ENCODE data around the gene TXNDC17. TPM values are rescaled to one million over a fixed set of nuclear protein-coding genes. Genes with fewer than 3 reads are reported as not detected.

TXNDC17 gene
- total and polyA plus RNA-seq, 2 experiments from 2014 or later, result 128 to 467 TPM

DNA sequence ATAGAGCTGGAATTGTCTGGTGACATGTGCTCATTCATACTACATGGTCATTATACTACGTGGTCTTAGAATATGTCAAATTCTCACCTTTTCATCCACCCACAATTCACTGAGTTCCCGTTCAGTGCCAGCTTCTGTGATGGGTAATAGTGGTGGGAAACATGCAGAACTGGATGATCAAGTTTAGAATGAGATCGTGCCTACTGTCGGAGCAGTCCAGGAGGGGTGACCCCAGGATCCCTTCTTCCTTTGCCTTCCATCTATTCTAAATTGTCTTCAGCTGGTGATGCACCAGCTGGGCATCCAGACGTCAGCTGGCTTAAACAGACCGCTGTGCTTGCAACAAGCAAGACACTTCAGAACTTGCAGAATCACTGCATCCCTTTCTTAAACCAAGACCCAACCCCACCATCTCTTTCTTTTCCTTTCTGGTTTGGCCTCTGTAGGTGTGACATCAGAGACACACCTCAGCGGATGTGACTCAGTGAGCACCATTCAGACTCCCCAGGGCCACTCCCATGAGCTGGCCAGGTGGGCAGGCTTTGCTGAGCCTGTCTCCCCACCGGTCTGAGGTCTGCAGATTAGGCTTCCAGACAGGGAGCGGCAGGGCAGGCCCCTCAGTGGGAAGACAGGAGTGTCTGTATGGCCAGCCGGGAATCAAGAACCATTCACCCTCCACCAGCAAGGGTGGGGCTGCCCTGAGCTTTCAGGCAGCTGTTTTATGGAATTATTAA, 28.8 kb downstream of the TXNDC17 start:
- DNase-seq (ENCODE audit: low read depth in 1 of 2, low spot score in 1 of 2), result no peak
- no peak for TF ChIP-seq CTCF (IDR thresholded peaks at IDR 0.05; ENCODE audit: low read depth, low read length)
- Histone ChIP-seq H3K27ac (no peak overlapping the region), H3K27me3 (no peaks in the 10 kb centered on the region), H3K9me3 (ENCODE audit: low read depth) (no peaks in the 10 kb centered on the region), H3K4me1 (ENCODE audit: low read depth) (no peaks in the 10 kb centered on the region), H3K4me3 (no peak overlapping the region), H3K36me3 (no peaks in the 10 kb centered on the region)

GRCh38 chr17:6670571-6670970, 29.7 kb downstream of the TXNDC17 start:
- TF ChIP-seq CTCF (IDR thresholded peaks at IDR 0.05; ENCODE audit: low read depth, low read length), result no peak
- Histone ChIP-seq H3K4me3 (no peak overlapping the region), H3K36me3 (no peaks in the 10 kb centered on the region), H3K27ac (no peak overlapping the region), H3K9me3 (ENCODE audit: low read depth) (no peaks in the 10 kb centered on the region), H3K4me1 (ENCODE audit: low read depth) (no peaks in the 10 kb centered on the region), H3K27me3 (no peaks in the 10 kb centered on the region)
- no peak for DNase-seq (ENCODE audit: low read depth in 1 of 2, low spot score in 1 of 2)

GRCh38 chr17:6670999-6671398, 30.1 kb downstream of the TXNDC17 start:
- no peak for DNase-seq (ENCODE audit: low read depth in 1 of 2, low spot score in 1 of 2)
- H3K36me3 ChIP-seq, result no peaks in the 10 kb centered on the region
- no peak overlapping the region for H3K4me3 ChIP-seq
- no peak overlapping the region for H3K27ac ChIP-seq
- no peak for TF ChIP-seq CTCF (IDR thresholded peaks at IDR 0.05; ENCODE audit: low read depth, low read length)
- H3K27me3 ChIP-seq, result no peaks in the 10 kb centered on the region
- no peaks in the 10 kb centered on the region for H3K9me3 ChIP-seq (ENCODE audit: low read depth)
- H3K4me1 ChIP-seq (ENCODE audit: low read depth), result no peaks in the 10 kb centered on the region

GRCh38 chr17:6671431-6671830, 30.6 kb downstream of the TXNDC17 start:
- no peaks in the 10 kb centered on the region for H3K4me1 ChIP-seq (ENCODE audit: low read depth)
- no peak for TF ChIP-seq CTCF (IDR thresholded peaks at IDR 0.05; ENCODE audit: low read depth, low read length)
- no peak overlapping the region for H3K27ac ChIP-seq
- H3K36me3 ChIP-seq, result no peaks in the 10 kb centered on the region
- H3K4me3 ChIP-seq, result no peak overlapping the region
- DNase-seq (ENCODE audit: low read depth in 1 of 2, low spot score in 1 of 2), result no peak
- H3K27me3 ChIP-seq, result no peaks in the 10 kb centered on the region
- H3K9me3 ChIP-seq (ENCODE audit: low read depth), result no peaks in the 10 kb centered on the region

DNA sequence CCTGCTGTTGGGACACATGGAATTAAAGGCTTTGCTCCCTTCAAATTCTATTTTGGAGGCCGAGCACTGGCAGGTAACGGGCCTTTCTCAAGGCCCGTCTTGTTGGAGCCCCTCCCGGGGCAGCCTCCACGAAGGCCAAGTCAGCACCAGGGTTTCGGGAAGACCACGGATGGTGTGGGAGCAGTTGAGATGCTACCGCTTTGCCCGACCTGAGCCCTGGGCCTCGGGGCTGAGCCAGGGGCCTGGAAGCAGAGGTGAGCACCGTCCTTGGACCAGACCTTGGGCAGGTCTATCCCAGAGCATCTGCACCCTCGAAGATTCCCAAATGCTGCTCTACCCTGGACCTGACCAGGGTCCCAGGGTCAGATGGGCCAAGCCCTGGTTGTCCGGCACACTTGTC, 33.7 kb downstream of the TXNDC17 start:
- H3K9me3 ChIP-seq (ENCODE audit: low read depth), result no peaks in the 10 kb centered on the region
- no peak overlapping the region for H3K4me3 ChIP-seq
- no peak overlapping the region for H3K27ac ChIP-seq
- H3K36me3 ChIP-seq, result no peaks in the 10 kb centered on the region
- H3K4me1 ChIP-seq (ENCODE audit: low read depth), result no peaks in the 10 kb centered on the region
- TF ChIP-seq CTCF (IDR thresholded peaks at IDR 0.05; ENCODE audit: low read depth, low read length), result no peak
- no peak for DNase-seq (ENCODE audit: low read depth in 1 of 2, low spot score in 1 of 2)
- H3K27me3 ChIP-seq, result no peaks in the 10 kb centered on the region

Measured in cardiac muscle cell (in vitro differentiated cells and primary cell).